ENCODE data around the gene DOCK10. TPM values are rescaled to one million over a fixed set of nuclear protein-coding genes. Genes with fewer than 3 reads are reported as not detected.
"Not testable (repeated sequence)": the region's sequence is repeated elsewhere in the genome, so short reads cannot be mapped to it uniquely, and the experiment has no call there.

The DOCK10 gene
- total RNA-seq, 4 donors from 2014 or later: 8.1 to 35.4 (median 17.2) TPM

GRCh38 chr2:224918626-224919471 is 123.4 kb downstream of the DOCK10 start:
- 91% methylated on average over 4 of the region's 4 CpGs for WGBS
- H3K27ac ChIP-seq: no peak overlapping the region

GRCh38 chr2:224917246-224917645 is 125.0 kb downstream of the DOCK10 start:
- not testable (repeated sequence) for H3K9me3 ChIP-seq; H3K36me3 ChIP-seq; DNase-seq (ENCODE audit: low spot score in 2 of 2); H3K27me3 ChIP-seq; H3K27ac ChIP-seq; H3K4me1 ChIP-seq; H3K4me3 ChIP-seq
- WGBS: 97% methylated on average over 5 of the region's 5 CpGs

More at GRCh38 chr2:224918626-224919471, 123.4 kb downstream of the DOCK10 start:
- peaks cover 3% of the 10 kb centered on the region for H3K36me3 ChIP-seq
- no peaks in the 10 kb centered on the region for H3K27me3 ChIP-seq
- no peaks in the 10 kb centered on the region for H3K4me1 ChIP-seq
- no peak for DNase-seq (ENCODE audit: low spot score in 2 of 2)
- TF ChIP-seq CTCF (IDR thresholded peaks at IDR 0.05): no peak
- H3K4me3 ChIP-seq: no peak overlapping the region
- H3K9me3 ChIP-seq: no peaks in the 10 kb centered on the region

GRCh38 chr2:224915136-224915535 is 127.1 kb downstream of the DOCK10 start:
- Histone ChIP-seq H3K9me3 (no peaks in the 10 kb centered on the region), H3K4me3 (no peak overlapping the region), H3K36me3 (peaks cover 3% of the 10 kb centered on the region), H3K27me3 (no peaks in the 10 kb centered on the region), H3K27ac (no peak overlapping the region), H3K4me1 (peaks cover 13% of the 10 kb centered on the region)
- no peak for TF ChIP-seq CTCF (IDR thresholded peaks at IDR 0.05)
- no peak for TF ChIP-seq POLR2AphosphoS5 (IDR thresholded peaks at IDR 0.05)
- TF ChIP-seq POLR2A (IDR thresholded peaks at IDR 0.05): no peak
- 95% methylated on average over 1 of the region's 1 CpG for WGBS
- no peak for DNase-seq (ENCODE audit: low spot score in 2 of 2)

DNA sequence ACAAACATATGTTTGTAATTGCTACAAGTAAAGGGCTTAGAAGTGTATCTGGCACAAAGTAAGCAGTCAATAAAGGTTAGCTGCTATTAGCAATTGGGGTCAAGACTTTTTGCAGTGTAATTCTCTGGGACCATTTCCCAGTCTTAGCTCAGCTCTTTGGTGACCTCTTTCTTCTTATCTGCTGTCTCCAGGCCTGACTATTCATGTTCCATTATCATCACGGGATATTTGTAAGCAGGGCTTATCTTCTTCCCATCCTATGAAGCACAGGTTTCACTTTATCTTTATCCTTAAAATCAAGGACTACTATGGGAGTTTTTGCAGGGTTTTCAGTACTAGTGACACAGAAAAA is 131.7 kb downstream of the DOCK10 start:
- Histone ChIP-seq H3K4me1 (peaks cover 21% of the 10 kb centered on the region), H3K36me3 (no peaks in the 10 kb centered on the region), H3K9me3 (no peaks in the 10 kb centered on the region), H3K27ac (peak overlapping the region; percentile 44), H3K27me3 (no peaks in the 10 kb centered on the region), H3K4me3 (no peak overlapping the region)
- TF ChIP-seq POLR2AphosphoS5 (IDR thresholded peaks at IDR 0.05): no peak
- no peak for TF ChIP-seq CTCF (IDR thresholded peaks at IDR 0.05)
- TF ChIP-seq EP300 (IDR thresholded peaks at IDR 0.05): no peak
- TF ChIP-seq POLR2A (IDR thresholded peaks at IDR 0.05): no peak
- no peak for DNase-seq (ENCODE audit: low spot score in 2 of 2)
- 21% methylated on average over 1 of the region's 1 CpG for WGBS

DNA sequence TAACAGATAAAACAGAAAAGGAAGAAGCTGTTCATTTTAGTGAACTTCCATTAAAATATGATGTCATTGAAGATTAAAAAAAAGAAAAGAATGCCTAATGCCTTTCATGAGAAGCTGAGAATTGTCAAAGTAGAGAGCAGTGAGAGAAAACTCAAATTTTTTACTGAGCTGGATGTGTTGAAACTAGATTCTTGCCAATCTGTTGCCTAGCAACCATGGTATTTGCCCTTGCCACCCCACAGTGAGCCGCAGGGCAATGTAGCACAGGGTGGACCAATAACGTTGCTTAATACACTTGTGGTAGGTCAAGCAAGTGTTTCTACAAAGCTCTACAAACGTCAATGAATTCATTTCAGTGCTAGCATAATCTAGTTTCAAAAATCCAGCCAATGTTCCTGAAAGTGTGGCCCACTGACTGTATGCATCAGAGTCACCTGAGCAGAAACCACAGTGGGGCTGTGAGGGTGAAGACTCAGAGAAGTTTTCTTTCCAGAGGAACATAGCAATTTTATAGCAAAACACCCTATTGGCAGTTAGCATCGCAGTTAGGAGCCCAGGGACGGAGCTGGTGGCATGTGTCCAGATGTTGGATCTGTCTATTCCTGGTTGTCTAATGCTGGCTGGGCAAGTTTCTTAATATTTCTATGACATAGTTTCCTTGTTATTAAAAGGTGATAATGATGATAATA is 132.2 kb downstream of the DOCK10 start:
- 8% methylated on average over 5 of the region's 5 CpGs for WGBS
- Histone ChIP-seq H3K27ac (peak overlapping the region; percentile 44), H3K36me3 (no peaks in the 10 kb centered on the region), H3K4me1 (peaks cover 21% of the 10 kb centered on the region), H3K4me3 (no peak overlapping the region), H3K9me3 (no peaks in the 10 kb centered on the region), H3K27me3 (no peaks in the 10 kb centered on the region)
- DNase-seq (ENCODE audit: low spot score in 2 of 2): peak; percentile 74 to 81
- TF ChIP-seq CTCF (IDR thresholded peaks at IDR 0.05): no peak
- TF ChIP-seq POLR2AphosphoS5 (IDR thresholded peaks at IDR 0.05): peak in 1 of 3 donors; percentile 14

Measured in suprapubic skin (tissue), 4 donors.